Inferior parietal cortex (tissue), 1 donor: Measurements from ENCODE around the gene CCDC150.
"Not testable (repeated sequence)": the region's sequence is repeated elsewhere in the genome, so short reads cannot be mapped to it uniquely, and the experiment has no call there.

Experiments
- DNase-seq: peaks from one replicate; pipeline ENCODE4 v3.0.0-alpha.2; 2016; ENCODE audit errors: extremely low spot score

Gene CCDC150

GRCh38 chr2:196711625-196712024 lies 72.1 kb downstream of the CCDC150 start:
- DNase-seq: no peak

- no peak for DNase-seq
These were observed 73.4 kb downstream of the CCDC150 start for GRCh38 chr2:196712867-196713266.

- no peak for DNase-seq
These were observed 79.0 kb downstream of the CCDC150 start for GRCh38 chr2:196718419-196719109.

- no peak for DNase-seq
These were observed 79.8 kb downstream of the CCDC150 start for GRCh38 chr2:196719110-196719872.

- DNase-seq: no peak
These were observed 84.1 kb downstream of the CCDC150 start for GRCh38 chr2:196723571-196723970.

- DNase-seq: no peak
These were observed 85.7 kb downstream of the CCDC150 start for GRCh38 chr2:196725218-196725617.

GRCh38 chr2:196725882-196726281 lies 86.4 kb downstream of the CCDC150 start:
- DNase-seq: no peak

- no peak for DNase-seq
These were observed 89.9 kb downstream of the CCDC150 start for GRCh38 chr2:196729418-196729817.

- not testable (repeated sequence) for DNase-seq
These were observed 97.1 kb downstream of the CCDC150 start for GRCh38 chr2:196736646-196737045.

- DNase-seq: no peak
These were observed 97.5 kb downstream of the CCDC150 start for GRCh38 chr2:196737046-196737445.

- no peak for DNase-seq
These were observed 99.5 kb downstream of the CCDC150 start for GRCh38 chr2:196739031-196739430.

GRCh38 chr2:196742216-196742615 lies 102.7 kb downstream of the CCDC150 start:
- no peak for DNase-seq

GRCh38 chr2:196742685-196743084 lies 103.2 kb downstream of the CCDC150 start:
- DNase-seq: no peak

GRCh38 chr2:196743165-196743564 lies 103.7 kb downstream of the CCDC150 start:
- no peak for DNase-seq

GRCh38 chr2:196745711-196746110 lies 106.2 kb downstream of the CCDC150 start:
- no peak for DNase-seq

GRCh38 chr2:196747400-196747799 lies 107.9 kb downstream of the CCDC150 start:
- no peak for DNase-seq

GRCh38 chr2:196748123-196748522 lies 108.6 kb downstream of the CCDC150 start:
- no peak for DNase-seq

GRCh38 chr2:196750291-196750923 lies 110.9 kb downstream of the CCDC150 start:
- no peak for DNase-seq

GRCh38 chr2:196750977-196751631 lies 111.6 kb downstream of the CCDC150 start:
- DNase-seq: peak; percentile 73

- no peak for DNase-seq
These were observed 119.2 kb downstream of the CCDC150 start for GRCh38 chr2:196758474-196759377.

- no peak for DNase-seq
These were observed 119.8 kb downstream of the CCDC150 start for GRCh38 chr2:196759378-196759706.
